ENCODE measurements around the gene OXSR1. TPM values are rescaled to one million over a fixed set of nuclear protein-coding genes. Genes with fewer than 3 reads are reported as not detected.

Gene OXSR1
- total and polyA plus RNA-seq, 2 experiments from 2014 or later, result 16.0 to 41.1 TPM

DNA sequence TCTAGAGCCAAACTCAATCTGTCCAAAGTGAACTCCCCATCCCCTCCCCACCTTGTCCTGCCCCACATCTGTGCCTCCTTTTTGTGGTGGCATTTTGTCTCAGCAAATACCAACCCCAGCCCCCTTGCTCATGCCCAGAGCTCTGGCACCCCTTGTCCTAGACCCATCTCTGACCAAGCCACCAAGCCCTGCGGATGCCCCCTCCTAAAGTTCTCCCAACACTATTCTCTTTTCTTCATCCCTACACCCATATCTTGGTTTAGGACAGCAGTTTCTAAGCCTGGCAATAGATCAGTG, 46.1 kb upstream of the OXSR1 start (continued):
- TF ChIP-seq, protein P1, sequence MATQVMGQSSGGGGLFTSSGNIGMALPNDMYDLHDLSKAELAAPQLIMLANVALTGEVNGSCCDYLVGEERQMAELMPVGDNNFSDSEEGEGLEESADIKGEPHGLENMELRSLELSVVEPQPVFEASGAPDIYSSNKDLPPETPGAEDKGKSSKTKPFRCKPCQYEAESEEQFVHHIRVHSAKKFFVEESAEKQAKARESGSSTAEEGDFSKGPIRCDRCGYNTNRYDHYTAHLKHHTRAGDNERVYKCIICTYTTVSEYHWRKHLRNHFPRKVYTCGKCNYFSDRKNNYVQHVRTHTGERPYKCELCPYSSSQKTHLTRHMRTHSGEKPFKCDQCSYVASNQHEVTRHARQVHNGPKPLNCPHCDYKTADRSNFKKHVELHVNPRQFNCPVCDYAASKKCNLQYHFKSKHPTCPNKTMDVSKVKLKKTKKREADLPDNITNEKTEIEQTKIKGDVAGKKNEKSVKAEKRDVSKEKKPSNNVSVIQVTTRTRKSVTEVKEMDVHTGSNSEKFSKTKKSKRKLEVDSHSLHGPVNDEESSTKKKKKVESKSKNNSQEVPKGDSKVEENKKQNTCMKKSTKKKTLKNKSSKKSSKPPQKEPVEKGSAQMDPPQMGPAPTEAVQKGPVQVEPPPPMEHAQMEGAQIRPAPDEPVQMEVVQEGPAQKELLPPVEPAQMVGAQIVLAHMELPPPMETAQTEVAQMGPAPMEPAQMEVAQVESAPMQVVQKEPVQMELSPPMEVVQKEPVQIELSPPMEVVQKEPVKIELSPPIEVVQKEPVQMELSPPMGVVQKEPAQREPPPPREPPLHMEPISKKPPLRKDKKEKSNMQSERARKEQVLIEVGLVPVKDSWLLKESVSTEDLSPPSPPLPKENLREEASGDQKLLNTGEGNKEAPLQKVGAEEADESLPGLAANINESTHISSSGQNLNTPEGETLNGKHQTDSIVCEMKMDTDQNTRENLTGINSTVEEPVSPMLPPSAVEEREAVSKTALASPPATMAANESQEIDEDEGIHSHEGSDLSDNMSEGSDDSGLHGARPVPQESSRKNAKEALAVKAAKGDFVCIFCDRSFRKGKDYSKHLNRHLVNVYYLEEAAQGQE (IDR thresholded peaks at IDR 0.05; ENCODE audit: unreplicated experiment), result no peak
- no peak for TF ChIP-seq POLR2AphosphoS5 (IDR thresholded peaks at IDR 0.05; ENCODE audit: low read depth)
- TF ChIP-seq ZNF114 (CRISPR knock-in tag; IDR thresholded peaks at IDR 0.05), result no peak
- TF ChIP-seq, protein P2, sequence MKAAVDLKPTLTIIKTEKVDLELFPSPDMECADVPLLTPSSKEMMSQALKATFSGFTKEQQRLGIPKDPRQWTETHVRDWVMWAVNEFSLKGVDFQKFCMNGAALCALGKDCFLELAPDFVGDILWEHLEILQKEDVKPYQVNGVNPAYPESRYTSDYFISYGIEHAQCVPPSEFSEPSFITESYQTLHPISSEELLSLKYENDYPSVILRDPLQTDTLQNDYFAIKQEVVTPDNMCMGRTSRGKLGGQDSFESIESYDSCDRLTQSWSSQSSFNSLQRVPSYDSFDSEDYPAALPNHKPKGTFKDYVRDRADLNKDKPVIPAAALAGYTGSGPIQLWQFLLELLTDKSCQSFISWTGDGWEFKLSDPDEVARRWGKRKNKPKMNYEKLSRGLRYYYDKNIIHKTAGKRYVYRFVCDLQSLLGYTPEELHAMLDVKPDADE (IDR thresholded peaks at IDR 0.05), result no peak
- TF ChIP-seq ZNF331 (CRISPR knock-in tag; IDR thresholded peaks at IDR 0.05; ENCODE audit: low read depth), result no peak

DNA sequence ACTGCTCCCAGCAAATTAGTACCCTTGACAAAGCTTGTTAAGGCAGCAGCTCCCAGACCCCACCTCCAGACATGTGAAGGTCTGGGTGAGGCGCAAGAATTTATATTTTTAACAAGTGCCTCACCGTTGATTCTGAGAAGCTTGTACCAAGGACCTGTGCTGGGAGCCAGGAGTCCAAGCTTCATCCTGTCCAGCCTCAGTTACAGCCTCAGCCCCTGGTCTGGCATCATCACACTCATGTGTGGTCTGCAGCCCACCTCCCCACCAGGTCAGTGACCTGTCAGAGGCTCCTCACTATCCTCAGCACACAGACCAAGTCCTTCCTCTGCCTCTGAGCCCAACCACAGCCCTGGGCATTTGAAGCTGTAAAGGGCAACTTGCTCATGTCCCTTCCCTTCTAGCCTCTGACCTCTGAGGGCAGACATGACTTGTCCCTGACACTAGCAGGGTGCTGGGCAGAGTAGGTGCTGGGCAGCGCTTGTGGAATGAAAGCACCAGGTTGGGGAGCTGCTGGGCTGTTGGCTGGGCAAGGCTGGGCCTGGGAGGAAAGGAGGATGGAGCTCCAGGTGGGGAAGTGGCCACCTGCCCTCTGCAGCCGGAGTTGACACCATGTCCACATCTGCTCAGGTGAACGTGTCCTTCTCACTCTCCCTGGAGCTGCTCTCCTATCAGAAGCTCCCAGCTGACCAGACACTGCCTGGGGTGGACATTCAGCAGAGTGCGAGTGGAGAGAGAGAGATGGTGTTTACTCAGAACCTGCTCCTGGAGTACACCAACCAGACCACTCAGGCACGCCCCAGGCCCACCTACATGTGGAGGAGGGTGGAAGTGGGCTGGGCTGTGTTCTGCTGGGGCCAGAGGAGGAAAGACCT, 45.3 kb upstream of the OXSR1 start:
- H3K27me3 ChIP-seq (ENCODE audit: insufficient read depth), result no peaks in the 10 kb centered on the region
- no peak overlapping the region for H3K27ac Mint-ChIP-seq
- H3K4me3 Mint-ChIP-seq, result no peak overlapping the region
- ATAC-seq (no peak), DNase-seq (ENCODE audit: low spot score) (no peak)
- H3K36me3 Mint-ChIP-seq (ENCODE audit: low read depth), result peaks cover 31% of the 10 kb centered on the region
- no peak overlapping the region for H2AFZ ChIP-seq
- no peaks in the 10 kb centered on the region for H3K9me2 ChIP-seq (ENCODE audit: insufficient read depth)
- H3F3A ChIP-seq (replicated peaks; ENCODE audit: low read depth), result no peaks in the 10 kb centered on the region
- H3K4me1 ChIP-seq (ENCODE audit: insufficient read depth), result no peaks in the 10 kb centered on the region
- no peak overlapping the region for H3K27ac ChIP-seq (ENCODE audit: low read depth)
- H3K79me2 ChIP-seq (replicated peaks; ENCODE audit: insufficient read depth), result no peaks in the 10 kb centered on the region
- peaks cover 3% of the 10 kb centered on the region for H3K36me3 ChIP-seq (ENCODE audit: insufficient read depth)
- no peaks in the 10 kb centered on the region; the same call in 2 of the 3 replicates for H3K9me3 Mint-ChIP-seq
- H3K27me3 Mint-ChIP-seq (ENCODE audit: insufficient read depth, low read depth, poor library complexity), result peaks cover 19% of the 10 kb centered on the region
- no peak overlapping the region for H3K4me2 ChIP-seq
- H3K4me1 Mint-ChIP-seq, result no peaks in the 10 kb centered on the region
- no peak overlapping the region for H3K4me3 ChIP-seq
- H4K20me1 ChIP-seq (replicated peaks; ENCODE audit: insufficient read depth), result no peaks in the 10 kb centered on the region; the same call in 1 of the 2 replicates
- TF ChIP-seq, protein P1 (IDR thresholded peaks at IDR 0.05; ENCODE audit: unreplicated experiment), result no peak
- TF ChIP-seq NANOG (IDR thresholded peaks at IDR 0.05; ENCODE audit: borderline replicate concordance) (no peak), EZH2phosphoT487 (IDR thresholded peaks at IDR 0.05; ENCODE audit: unreplicated experiment) (no peak), EZH2 (IDR thresholded peaks at IDR 0.05; ENCODE audit: low read depth, unreplicated experiment) (no peak), JUNB (IDR thresholded peaks at IDR 0.05; ENCODE audit: unreplicated experiment) (no peak), POLR2AphosphoS5 (IDR thresholded peaks at IDR 0.05; ENCODE audit: low read depth) (no peak)
- TF ChIP-seq, protein P2 (IDR thresholded peaks at IDR 0.05), result no peak
